Kidney glomerular epithelial cell (primary cell): ENCODE measurements around the gene ZNF106.

ENCODE experiments used
- DNase-seq: peaks from one replicate; lab custom pipeline; 2025; lab: John Stamatoyannopoulos, UW

The ZNF106 gene

GRCh38 chr15:42367041-42367440 lies 123.9 kb downstream of the ZNF106 start:
- DNase-seq: no peak

- no peak for DNase-seq
Measured at GRCh38 chr15:42365921-42366550, 124.9 kb downstream of the ZNF106 start.

- peak; percentile 1 for DNase-seq
Measured at GRCh38 chr15:42364529-42364928, 126.4 kb downstream of the ZNF106 start.

- no peak for DNase-seq
Measured at GRCh38 chr15:42363942-42364341, 127.0 kb downstream of the ZNF106 start.

- DNase-seq: no peak
Measured at GRCh38 chr15:42363487-42363886, 127.5 kb downstream of the ZNF106 start.
